ENCODE measurements around the gene LYST. TPM values are rescaled to one million over a fixed set of nuclear protein-coding genes. Genes with fewer than 3 reads are reported as not detected.

Gene LYST
- total RNA-seq, 1 experiment from 2014 or later: 8.1 TPM

GRCh38 chr1:235741294-235741693 lies 125.4 kb downstream of the LYST start:
- Histone ChIP-seq H3K4me3 (no peak overlapping the region), H3K9me3 (replicated peaks) (no peaks in the 10 kb centered on the region), H3K27ac (peak overlapping the region; percentile 92)

GRCh38 chr1:235739631-235740030 lies 127.1 kb downstream of the LYST start:
- Histone ChIP-seq H3K27me3 (replicated peaks) (no peaks in the 10 kb centered on the region), H3K4me1 (replicated peaks) (peaks cover 47% of the 10 kb centered on the region), H3K36me3 (peaks cover 12% of the 10 kb centered on the region; the same call in 1 of the 2 replicates), H3K9me3 (replicated peaks) (no peaks in the 10 kb centered on the region), H3K4me3 (no peak overlapping the region), H3K27ac (peak overlapping the region; percentile 23)
- DNase-seq (ENCODE audit: low read depth in 1 of 2, low spot score in 2 of 2): no peak

More at GRCh38 chr1:235741294-235741693, 125.4 kb downstream of the LYST start:
- Histone ChIP-seq H3K4me1 (replicated peaks) (peaks cover 45% of the 10 kb centered on the region), H3K27me3 (replicated peaks) (no peaks in the 10 kb centered on the region), H3K36me3 (peaks cover 12% of the 10 kb centered on the region; the same call in 1 of the 2 replicates)
- peak; percentile 67 to 75 for DNase-seq (ENCODE audit: low read depth in 1 of 2, low spot score in 2 of 2)

GRCh38 chr1:235739124-235739523 lies 127.6 kb downstream of the LYST start:
- Histone ChIP-seq H3K36me3 (peaks cover 12% of the 10 kb centered on the region; the same call in 1 of the 2 replicates), H3K27me3 (replicated peaks) (no peaks in the 10 kb centered on the region), H3K27ac (peak overlapping the region; percentile 23), H3K9me3 (replicated peaks) (no peaks in the 10 kb centered on the region), H3K4me1 (replicated peaks) (peaks cover 47% of the 10 kb centered on the region), H3K4me3 (no peak overlapping the region)
- peak in 1 of 2 experiments; percentile 11 for DNase-seq (ENCODE audit: low read depth in 1 of 2, low spot score in 2 of 2)

GRCh38 chr1:235737751-235738150 lies 129.0 kb downstream of the LYST start:
- Histone ChIP-seq H3K4me1 (replicated peaks) (peaks cover 47% of the 10 kb centered on the region), H3K9me3 (replicated peaks) (no peaks in the 10 kb centered on the region), H3K4me3 (no peak overlapping the region), H3K27ac (no peak overlapping the region), H3K27me3 (replicated peaks) (no peaks in the 10 kb centered on the region), H3K36me3 (peaks cover 4% of the 10 kb centered on the region; the same call in 1 of the 2 replicates)
- DNase-seq (ENCODE audit: low read depth in 1 of 2, low spot score in 2 of 2): no peak

GRCh38 chr1:235736263-235736662 lies 130.4 kb downstream of the LYST start:
- Histone ChIP-seq H3K4me1 (replicated peaks) (peaks cover 38% of the 10 kb centered on the region), H3K9me3 (replicated peaks) (no peaks in the 10 kb centered on the region), H3K36me3 (peaks cover 3% of the 10 kb centered on the region; the same call in 1 of the 2 replicates), H3K27me3 (replicated peaks) (no peaks in the 10 kb centered on the region), H3K27ac (no peak overlapping the region), H3K4me3 (no peak overlapping the region)
- peak in 1 of 2 experiments; percentile 29 for DNase-seq (ENCODE audit: low read depth in 1 of 2, low spot score in 2 of 2)

- H3K4me3 ChIP-seq: no peak overlapping the region
- H3K27ac ChIP-seq: no peak overlapping the region
- H3K27me3 ChIP-seq (replicated peaks): no peaks in the 10 kb centered on the region
- H3K36me3 ChIP-seq: peaks cover 3% of the 10 kb centered on the region; the same call in 1 of the 2 replicates
- DNase-seq (ENCODE audit: low read depth in 1 of 2, low spot score in 2 of 2): no peak
- no peaks in the 10 kb centered on the region for H3K9me3 ChIP-seq (replicated peaks)
- H3K4me1 ChIP-seq (replicated peaks): peaks cover 32% of the 10 kb centered on the region
Measured at GRCh38 chr1:235735621-235736020, 131.1 kb downstream of the LYST start.

GRCh38 chr1:235734335-235734734 lies 132.4 kb downstream of the LYST start:
- Histone ChIP-seq H3K27me3 (replicated peaks) (no peaks in the 10 kb centered on the region), H3K4me3 (no peak overlapping the region), H3K4me1 (replicated peaks) (peaks cover 21% of the 10 kb centered on the region), H3K27ac (no peak overlapping the region), H3K9me3 (replicated peaks) (no peaks in the 10 kb centered on the region), H3K36me3 (no peaks in the 10 kb centered on the region)
- no peak for DNase-seq (ENCODE audit: low read depth in 1 of 2, low spot score in 2 of 2)

- no peak for DNase-seq (ENCODE audit: low read depth in 1 of 2, low spot score in 2 of 2)
- Histone ChIP-seq H3K27ac (no peak overlapping the region), H3K27me3 (replicated peaks) (no peaks in the 10 kb centered on the region)
Measured at GRCh38 chr1:235730007-235730406, 136.7 kb downstream of the LYST start.

GRCh38 chr1:235726557-235726956 lies 140.1 kb downstream of the LYST start:
- Histone ChIP-seq H3K9me3 (replicated peaks) (no peaks in the 10 kb centered on the region), H3K27ac (no peak overlapping the region), H3K36me3 (peaks cover 12% of the 10 kb centered on the region), H3K27me3 (replicated peaks) (no peaks in the 10 kb centered on the region), H3K4me3 (no peak overlapping the region), H3K4me1 (replicated peaks) (no peaks in the 10 kb centered on the region)
- DNase-seq (ENCODE audit: low read depth in 1 of 2, low spot score in 2 of 2): no peak

More at GRCh38 chr1:235730007-235730406, 136.7 kb downstream of the LYST start:
- H3K4me3 ChIP-seq: no peak overlapping the region
- H3K4me1 ChIP-seq (replicated peaks): no peaks in the 10 kb centered on the region
- H3K36me3 ChIP-seq: no peaks in the 10 kb centered on the region
- H3K9me3 ChIP-seq (replicated peaks): no peaks in the 10 kb centered on the region

GRCh38 chr1:235725434-235725833 lies 141.3 kb downstream of the LYST start:
- Histone ChIP-seq H3K27ac (no peak overlapping the region), H3K9me3 (replicated peaks) (no peaks in the 10 kb centered on the region), H3K27me3 (replicated peaks) (no peaks in the 10 kb centered on the region), H3K4me3 (no peak overlapping the region), H3K36me3 (peaks cover 19% of the 10 kb centered on the region), H3K4me1 (replicated peaks) (no peaks in the 10 kb centered on the region)
- no peak for DNase-seq (ENCODE audit: low read depth in 1 of 2, low spot score in 2 of 2)

GRCh38 chr1:235724730-235725129 lies 142.0 kb downstream of the LYST start:
- no peaks in the 10 kb centered on the region for H3K4me1 ChIP-seq (replicated peaks)
- H3K27ac ChIP-seq: no peak overlapping the region
- H3K27me3 ChIP-seq (replicated peaks): no peaks in the 10 kb centered on the region
- peaks cover 19% of the 10 kb centered on the region for H3K36me3 ChIP-seq
- H3K4me3 ChIP-seq: no peak overlapping the region
- DNase-seq (ENCODE audit: low read depth in 1 of 2, low spot score in 2 of 2): no peak
- no peaks in the 10 kb centered on the region for H3K9me3 ChIP-seq (replicated peaks)

- no peak for DNase-seq (ENCODE audit: low read depth in 1 of 2, low spot score in 2 of 2)
- H3K4me1 ChIP-seq (replicated peaks): no peaks in the 10 kb centered on the region
- H3K36me3 ChIP-seq: peaks cover 19% of the 10 kb centered on the region
- H3K9me3 ChIP-seq (replicated peaks): no peaks in the 10 kb centered on the region
- H3K4me3 ChIP-seq: no peak overlapping the region
- H3K27ac ChIP-seq: no peak overlapping the region
- H3K27me3 ChIP-seq (replicated peaks): no peaks in the 10 kb centered on the region
Measured at GRCh38 chr1:235722858-235723257, 143.8 kb downstream of the LYST start.

GRCh38 chr1:235721982-235722381 lies 144.7 kb downstream of the LYST start:
- peaks cover 19% of the 10 kb centered on the region for H3K36me3 ChIP-seq
- no peaks in the 10 kb centered on the region for H3K9me3 ChIP-seq (replicated peaks)
- no peak overlapping the region for H3K27ac ChIP-seq
- no peaks in the 10 kb centered on the region for H3K27me3 ChIP-seq (replicated peaks)
- H3K4me3 ChIP-seq: no peak overlapping the region
- DNase-seq (ENCODE audit: low read depth in 1 of 2, low spot score in 2 of 2): no peak
- no peaks in the 10 kb centered on the region for H3K4me1 ChIP-seq (replicated peaks)

GRCh38 chr1:235720544-235720943 lies 146.2 kb downstream of the LYST start:
- no peaks in the 10 kb centered on the region for H3K4me1 ChIP-seq (replicated peaks)

More at GRCh38 chr1:235720544-235720943, 146.2 kb downstream of the LYST start:
- DNase-seq (ENCODE audit: low read depth in 1 of 2, low spot score in 2 of 2): no peak
- no peak overlapping the region for H3K4me3 ChIP-seq
- no peaks in the 10 kb centered on the region for H3K9me3 ChIP-seq (replicated peaks)
- no peaks in the 10 kb centered on the region for H3K27me3 ChIP-seq (replicated peaks)
- no peak overlapping the region for H3K27ac ChIP-seq
- peaks cover 19% of the 10 kb centered on the region for H3K36me3 ChIP-seq

All from SJSA1 (cell line).